ENCODE results near the gene PDZD7.

DNA sequence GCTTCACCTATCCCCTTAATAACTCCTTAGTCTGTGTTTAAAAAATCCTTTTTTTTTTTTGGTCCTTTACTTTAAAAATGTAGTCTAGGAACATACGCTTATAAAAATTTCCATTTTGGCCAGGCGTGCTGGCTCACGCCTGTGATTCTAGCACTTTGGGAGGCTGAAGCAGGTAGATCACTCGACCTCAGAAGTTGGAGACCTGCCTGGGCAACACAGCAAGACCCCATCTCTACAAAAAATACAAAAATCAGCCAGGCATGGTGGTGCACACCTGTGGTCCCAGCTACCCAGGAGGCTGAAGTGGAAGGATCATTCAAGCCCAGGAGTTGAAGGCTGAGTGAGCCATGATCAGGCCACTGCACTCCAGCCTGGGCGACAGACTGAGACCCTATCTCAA, 45.7 kb upstream of the PDZD7 start:
- TF ChIP-seq GATA2 (IDR thresholded peaks at IDR 0.05; ENCODE audit: low read depth, low read length), result no peak
- no peak for TF ChIP-seq GATA3 (IDR thresholded peaks at IDR 0.05; ENCODE audit: low read depth, low read length)
